HEK293T (cell line): Measurements from ENCODE around the gene GJE1.

Source experiments
- ARNT ChIP-seq: fragments of 450-650 bp; IDR thresholded peaks from 2 replicates; pipeline ENCODE4 v1.6.1; 2017; ENCODE audit warnings: mild to moderate bottlenecking
- BHLHE40 ChIP-seq: fragments of 450-650 bp; IDR thresholded peaks from 2 replicates; pipeline ENCODE4 v1.6.1; 2016; ENCODE audit warnings: mild to moderate bottlenecking, moderate library complexity, borderline replicate concordance
- ELF4 ChIP-seq: fragments of 450-650 bp; IDR thresholded peaks from 2 replicates; pipeline ENCODE4 v1.6.1; 2017; ENCODE audit warnings: antibody characterized with exemption
- L3MBTL2 ChIP-seq: fragments of 450-650 bp; conservative IDR thresholded peaks from 2 replicates; pipeline ENCODE4 v1.6.1; 2016; ENCODE audit warnings: mild to moderate bottlenecking
- LEF1 ChIP-seq: fragments of 450-650 bp; IDR thresholded peaks from 2 replicates; pipeline ENCODE4 v1.6.1; 2017; ENCODE audit warnings: mild to moderate bottlenecking, borderline replicate concordance
- PKNOX1 ChIP-seq: fragments of 450-650 bp; IDR thresholded peaks from 2 replicates; pipeline ENCODE4 v1.6.1; 2016
- SP1 ChIP-seq: fragments of 450-650 bp; IDR thresholded peaks from 2 replicates; pipeline ENCODE4 v1.6.1; 2017
- SUZ12 ChIP-seq: fragments of 450-650 bp; IDR thresholded peaks from 2 replicates; pipeline ENCODE4 v1.6.1; 2016; ENCODE audit warnings: mild to moderate bottlenecking
- TARDBP ChIP-seq: fragments of 450-650 bp; IDR thresholded peaks from 2 replicates; pipeline ENCODE4 v1.6.1; 2016

DNA sequence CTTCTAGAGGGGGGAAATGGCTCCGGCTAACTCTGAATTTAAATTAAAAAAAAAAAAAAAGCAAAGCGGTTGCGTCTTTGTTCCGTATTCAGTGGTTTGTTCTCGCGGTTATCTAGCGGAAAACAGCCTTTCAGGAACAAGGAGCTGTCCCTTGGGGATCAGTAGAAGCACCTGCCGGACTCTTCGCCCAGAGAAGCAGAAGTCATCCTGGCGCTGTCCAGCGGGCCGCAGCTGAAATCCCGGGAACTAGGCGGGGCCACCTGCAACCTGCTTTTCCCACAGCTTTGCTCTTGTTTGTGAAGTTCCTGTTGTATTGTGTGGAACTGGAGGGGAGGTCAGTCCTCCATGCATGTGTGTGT, 43.9 kb upstream of the GJE1 start:
- TF ChIP-seq LEF1 (no peak), L3MBTL2 (no peak), BHLHE40 (no peak), SP1 (no peak), ARNT (no peak), SUZ12 (no peak), TARDBP (no peak), PKNOX1 (no peak), ELF4 (no peak)
